A673 (cell line): ENCODE measurements around the gene MTHFD2L. TPM values are rescaled to one million over a fixed set of nuclear protein-coding genes. Genes with fewer than 3 reads are reported as not detected.

Experiments used
- BruUV-seq: library from RNA; stranded (reverse); fragments of 400-500 nt; replicated peaks from 2 replicates; lab custom pipeline; 2021; lab: Mats Ljungman, UMichigan
- CTCF ChIA-PET: fragments of 300-600 bp; sonication (Branson Sonifier 250); formaldehyde crosslinking; loops from one replicate; lab custom pipeline; 2022; ENCODE audit warnings: antibody characterized with exemption; lab: Charles Lee
- POLR2A ChIA-PET: fragments of 300-600 bp; sonication (Branson Sonifier 250); formaldehyde crosslinking; loops from one replicate; lab custom pipeline; 2022; ENCODE audit warnings: antibody characterized with exemption; ENCODE audit not compliant: low non-redundant PET; lab: Charles Lee
- DNase-seq: peaks from one replicate; pipeline ENCODE4 v3.0.0-alpha.2; 2015; ENCODE audit warnings: low spot score
- H3K27ac ChIP-seq: fragments of 200-600 bp; sonication (generic); 2 replicates; pipeline ENCODE4 v1.5.1; 2016; ENCODE audit warnings: mixed run types, low read depth, mild to moderate bottlenecking, mixed read lengths, antibody characterized with exemption, low read length; ENCODE audit not compliant: poor library complexity, severe bottlenecking
- H3K27me3 ChIP-seq: fragments of 200-600 bp; sonication (generic); replicated peaks from 2 replicates; pipeline ENCODE4 v1.6.1; 2017; ENCODE audit warnings: mixed run types, low read depth, mild to moderate bottlenecking, mixed read lengths, antibody characterized with exemption, low read length; ENCODE audit not compliant: insufficient read depth, poor library complexity
- H3K36me3 ChIP-seq: fragments of 200-600 bp; sonication (generic); 2 replicates; pipeline ENCODE4 v1.6.1; 2016; ENCODE audit warnings: mixed run types, mild to moderate bottlenecking, mixed read lengths, antibody characterized with exemption, low read length; ENCODE audit not compliant: insufficient read depth, poor library complexity, severe bottlenecking
- H3K4me1 ChIP-seq: fragments of 200-600 bp; sonication (generic); 2 replicates; pipeline ENCODE4 v1.6.1; 2017; ENCODE audit warnings: mixed run types, mild to moderate bottlenecking, mixed read lengths, antibody characterized with exemption, low read length; ENCODE audit not compliant: insufficient read depth, poor library complexity, severe bottlenecking
- H3K4me3 ChIP-seq: fragments of 200-600 bp; sonication (generic); 2 replicates; pipeline ENCODE4 v1.5.1; 2016; ENCODE audit warnings: low read depth, mixed run types, mild to moderate bottlenecking, mixed read lengths, low read length; ENCODE audit not compliant: poor library complexity, severe bottlenecking
- H3K9me3 ChIP-seq: fragments of 200-600 bp; sonication (generic); 2 replicates; pipeline ENCODE4 v1.6.1; 2016; ENCODE audit warnings: mixed run types, low read depth, mild to moderate bottlenecking, mixed read lengths, antibody characterized with exemption, low read length; ENCODE audit not compliant: poor library complexity, severe bottlenecking
- EZH2 ChIP-seq: fragments of 200-600 bp; sonication (generic); IDR thresholded peaks from 2 replicates; pipeline ENCODE4 v1.6.1; 2017; ENCODE audit warnings: borderline replicate concordance, low read depth, mild to moderate bottlenecking, mixed read lengths, antibody characterized with exemption, low read length; ENCODE audit not compliant: poor library complexity, severe bottlenecking
- intact Hi-C: fragments of 100-400 bp; cut with micrococcal nuclease; formaldehyde crosslinking; loops from one replicate; pipeline ENCODE4 v1.10.0; 2022; ENCODE audit not compliant: unreplicated experiment
- total RNA-seq: library from RNA; stranded (reverse); gene quantifications from 2 replicates; pipeline ENCODE4 v1.2.3, GENCODE V29; 2021
- TF ChIP-seq, protein P1 (sequence below): fragments of 300-800, 200-600 bp; sonication (generic); conservative IDR thresholded peaks from 2 replicates; pipeline ENCODE4 v1.5.1; 2017; ENCODE audit warnings: low read depth, mild to moderate bottlenecking, antibody characterized with exemption, low read length, moderate library complexity, mixed read lengths

Gene MTHFD2L
- total RNA-seq, 1 experiment from 2014 or later: 11.4 TPM

DNA sequence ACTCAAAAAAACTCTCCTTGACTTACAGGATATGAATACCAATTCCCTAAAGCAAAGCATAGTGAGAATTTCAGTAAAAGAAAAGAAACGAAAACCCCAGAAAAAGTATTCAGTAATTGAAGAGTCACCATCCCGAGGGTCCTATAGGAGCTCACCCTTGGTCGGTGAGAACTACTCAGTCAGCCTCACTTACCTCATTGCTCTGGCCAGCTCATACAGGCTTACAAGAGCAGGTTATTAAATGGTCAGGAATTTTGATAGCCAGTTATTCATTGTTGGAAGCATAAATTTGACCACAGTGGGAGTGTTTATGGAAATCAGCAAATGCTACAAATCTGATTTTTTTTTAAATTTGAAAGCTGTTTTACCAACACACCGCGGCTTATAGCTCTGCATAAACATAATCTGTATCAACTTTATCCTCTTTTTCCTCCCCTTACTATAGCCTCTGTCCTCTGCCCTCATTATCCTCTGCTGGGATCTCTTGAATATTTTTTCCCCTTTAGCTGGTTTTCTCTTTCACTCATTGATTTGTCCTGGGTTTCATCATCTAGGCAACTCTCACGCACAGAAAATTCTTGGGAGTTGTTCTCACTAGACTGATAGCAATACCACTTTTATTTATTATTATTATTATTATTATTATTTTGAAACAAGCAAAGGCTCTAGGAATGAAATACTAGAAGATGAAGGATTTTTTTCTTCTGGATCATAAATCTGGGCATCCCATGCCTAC, 47.9 kb upstream of the MTHFD2L start:
- no peaks in the 10 kb centered on the region for H3K27me3 ChIP-seq
- no peaks in the 10 kb centered on the region for H3K9me3 ChIP-seq
- no TSS peak for BruUV-seq
- H3K36me3 ChIP-seq: no peaks in the 10 kb centered on the region
- peaks cover 15% of the 10 kb centered on the region for H3K4me1 ChIP-seq
- intact Hi-C loops: no loop called here
- ChIA-PET CTCF (no interaction called here), POLR2A (no interaction called here)
- H3K27ac ChIP-seq: no peak overlapping the region
- TF ChIP-seq, protein P1, sequence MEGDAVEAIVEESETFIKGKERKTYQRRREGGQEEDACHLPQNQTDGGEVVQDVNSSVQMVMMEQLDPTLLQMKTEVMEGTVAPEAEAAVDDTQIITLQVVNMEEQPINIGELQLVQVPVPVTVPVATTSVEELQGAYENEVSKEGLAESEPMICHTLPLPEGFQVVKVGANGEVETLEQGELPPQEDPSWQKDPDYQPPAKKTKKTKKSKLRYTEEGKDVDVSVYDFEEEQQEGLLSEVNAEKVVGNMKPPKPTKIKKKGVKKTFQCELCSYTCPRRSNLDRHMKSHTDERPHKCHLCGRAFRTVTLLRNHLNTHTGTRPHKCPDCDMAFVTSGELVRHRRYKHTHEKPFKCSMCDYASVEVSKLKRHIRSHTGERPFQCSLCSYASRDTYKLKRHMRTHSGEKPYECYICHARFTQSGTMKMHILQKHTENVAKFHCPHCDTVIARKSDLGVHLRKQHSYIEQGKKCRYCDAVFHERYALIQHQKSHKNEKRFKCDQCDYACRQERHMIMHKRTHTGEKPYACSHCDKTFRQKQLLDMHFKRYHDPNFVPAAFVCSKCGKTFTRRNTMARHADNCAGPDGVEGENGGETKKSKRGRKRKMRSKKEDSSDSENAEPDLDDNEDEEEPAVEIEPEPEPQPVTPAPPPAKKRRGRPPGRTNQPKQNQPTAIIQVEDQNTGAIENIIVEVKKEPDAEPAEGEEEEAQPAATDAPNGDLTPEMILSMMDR: no peak
- TF ChIP-seq EZH2: no peak
- H3K4me3 ChIP-seq: no peak overlapping the region
- no peak for DNase-seq

GRCh38 chr4:74110670-74111069, 47.2 kb upstream of the MTHFD2L start:
- POLR2A ChIA-PET: no interaction called here
- peaks cover 15% of the 10 kb centered on the region for H3K4me1 ChIP-seq
- no peak overlapping the region for H3K4me3 ChIP-seq
- no peak overlapping the region for H3K27ac ChIP-seq
- no peaks in the 10 kb centered on the region for H3K36me3 ChIP-seq
- no peaks in the 10 kb centered on the region for H3K9me3 ChIP-seq
- CTCF ChIA-PET: no interaction called here
- BruUV-seq: no TSS peak
- H3K27me3 ChIP-seq: no peaks in the 10 kb centered on the region
- TF ChIP-seq EZH2: no peak
- TF ChIP-seq, protein P1: no peak
- no peak for DNase-seq
- intact Hi-C loops: no loop called here

GRCh38 chr4:74111306-74111975, 46.5 kb upstream of the MTHFD2L start:
- ChIA-PET POLR2A (no interaction called here), CTCF (no interaction called here)
- Histone ChIP-seq H3K27ac (no peak overlapping the region), H3K4me3 (no peak overlapping the region), H3K9me3 (no peaks in the 10 kb centered on the region), H3K36me3 (no peaks in the 10 kb centered on the region), H3K4me1 (peaks cover 11% of the 10 kb centered on the region), H3K27me3 (no peaks in the 10 kb centered on the region)
- no peak for TF ChIP-seq EZH2
- TF ChIP-seq, protein P1: no peak
- DNase-seq: no peak
- intact Hi-C loops: no loop called here
- no TSS peak for BruUV-seq
